Spleen (tissue), 11 donors: ENCODE measurements around the gene KCND3. TPM values are rescaled to one million over a fixed set of nuclear protein-coding genes. Genes with fewer than 3 reads are reported as not detected.

ENCODE experiments used
- DNase-seq: peaks from one replicate; pipeline ENCODE4 v3.0.0-alpha.2; 2020
- H3K27ac ChIP-seq, 8 donors: fragments of 200-600 bp; sonication (generic) in 7 of 8; 1 replicate in 4 of 8; 2 replicates in 4 of 8; pipeline versions ENCODE4 v1.5.0 to v1.8.0; 2016 to 2021; ENCODE audit warnings: inconsistent platforms in 4 of 8, mild to moderate bottlenecking in 4 of 8, moderate library complexity in 1 of 8
- H3K27me3 ChIP-seq, 7 donors: fragments of 200-600 bp; sonication (generic) in 6 of 7; replicated peaks in 1 of 7; 1 replicate in 4 of 7; 2 replicates in 3 of 7; pipeline versions ENCODE4 v1.5.0 to v1.8.0; 2016 to 2021; ENCODE audit warnings: inconsistent platforms in 3 of 7, mild to moderate bottlenecking in 1 of 7
- H3K36me3 ChIP-seq, 6 donors: fragments of 200-600 bp; sonication (generic) in 5 of 6; 1 replicate in 4 of 6; 2 replicates in 2 of 6; pipeline versions ENCODE4 v1.5.0 to v1.8.0; 2016 to 2021; ENCODE audit warnings: inconsistent platforms in 2 of 6
- H3K4me1 ChIP-seq, 6 donors: fragments of 200-600 bp; sonication (generic) in 5 of 6; 1 replicate in 3 of 6; 2 replicates in 3 of 6; pipeline versions ENCODE4 v1.5.0 to v1.8.0; 2016 to 2021; ENCODE audit warnings: inconsistent platforms in 3 of 6
- H3K4me3 ChIP-seq, 8 donors: fragments of 200-600 bp; sonication (generic) in 7 of 8; 1 replicate in 4 of 8; 2 replicates in 4 of 8; pipeline versions ENCODE4 v1.5.0 to v1.8.0; 2016 to 2021; ENCODE audit warnings: inconsistent platforms in 4 of 8, mild to moderate bottlenecking in 4 of 8, moderate library complexity in 2 of 8
- H3K9me3 ChIP-seq, 8 donors: fragments of 200-600 bp; sonication (generic) in 7 of 8; 1 replicate in 4 of 8; 2 replicates in 4 of 8; pipeline versions ENCODE4 v1.5.0 to v1.8.0; 2016 to 2021; ENCODE audit warnings: inconsistent platforms in 4 of 8
- CTCF ChIP-seq, 11 experiments: fragments of 200-600 bp in 7 of 11; fragments of 450-650 bp in 4 of 11; sonication (generic) in 4 of 11; IDR thresholded peaks in 8 of 11; conservative IDR thresholded peaks in 3 of 11; 1 replicate in 7 of 11; 2 replicates in 4 of 11; pipeline versions ENCODE4 v1.4.0 to v1.8.0; 2016 to 2021; ENCODE audit warnings: antibody characterized with exemption in 11 of 11, inconsistent platforms in 4 of 11, mild to moderate bottlenecking in 1 of 11
- POLR2A ChIP-seq, 3 donors: fragments of 450-650 bp; IDR thresholded peaks; one replicate each; pipeline ENCODE4 v1.5.1; 2017; ENCODE audit warnings: antibody characterized with exemption in 3 of 3, mild to moderate bottlenecking in 1 of 3
- POLR2AphosphoS5 ChIP-seq, 3 donors: sonication (generic); formaldehyde crosslinking; IDR thresholded peaks; one replicate each; pipeline ENCODE4 v1.5.1; 2017; ENCODE audit warnings: antibody characterized with exemption in 3 of 3
- WGBS, 5 donors: extraction: QIAGEN DNeasy Blood & Tissue Kit in 3 of 5; methylation state at CpG; one replicate each; pipeline versions ENCODE4 v1.1.5 to v1.1.7; 2013 to 2018; 5-methylcytosine and 5-hydroxymethylcytosine counted together
- intact Hi-C: fragments of 100-400 bp; cut with DNase I; formaldehyde crosslinking; loops from one replicate; pipeline ENCODE4 v1.15.0; 2023; ENCODE audit warnings: low total_unique reads
- polyA plus RNA-seq, 3 donors: library from polyadenylated mRNA; stranded (reverse); fragments of 200-250 nt; gene quantifications; one replicate each; pipeline ENCODE4 v1.2.1, GENCODE V29; 2013
- total RNA-seq, 7 donors: library from RNA; depleted of rRNA in 3 of 7; stranded (reverse); fragments of >200 nt in 3 of 7; fragmentation: NEBNext Ultra II Directional in 4 of 7; extraction: Animal tissue kit (Norgen Biotek cat#: 25700) in 4 of 7; gene quantifications; one replicate each; pipeline versions ENCODE4 v1.1.0 to v1.2.1, GENCODE V29; 2016 to 2021
- donor health status: healthy with polysubstance abuse.
- donor health status: DM: no; HTN: no; CAD: no; lungs with moderate emphysema.
- donor health status: DM: no; HTN: no; CAD: no.
- donor health status: Bipolar disorder and iron deficiency.
- donor health status: healthy.
- donor health status: DM: no; HTN: no; CAD: no.
- donor health status: DM: yes; HTN: yes; CAD: no.

The KCND3 gene
- total and polyA plus RNA-seq, 10 donors, result 0.67 to 14.2 (median 8.6) TPM

GRCh38 chr1:111731956-111732355, 257.5 kb downstream of the KCND3 start:
- H3K27me3 ChIP-seq, result peaks cover 0 to 7% (median 0%) of the 10 kb centered on the region in 7 donors
- no peaks in the 10 kb centered on the region for H3K9me3 ChIP-seq
- H3K36me3 ChIP-seq, result peaks cover 0 to 11% (median 3%) of the 10 kb centered on the region in 6 donors
- 71 to 79% (median 78%) methylated on average over 6 of the region's 6 CpGs for WGBS, 5 donors
- no peak for TF ChIP-seq CTCF (IDR thresholded peaks at IDR 0.05 in 8 of 11, conservative IDR thresholded peaks at IDR 0.05 in 3 of 11)
- TF ChIP-seq POLR2AphosphoS5 (IDR thresholded peaks at IDR 0.05), result no peak
- no peak for TF ChIP-seq POLR2A (IDR thresholded peaks at IDR 0.05)
- intact Hi-C loops, result no loop called here
- H3K27ac ChIP-seq, result peak overlapping the region in 1 of 8 donors; percentile 98
- H3K4me1 ChIP-seq, result peaks cover 5 to 63% (median 40%) of the 10 kb centered on the region in 6 donors
- no peak overlapping the region for H3K4me3 ChIP-seq
- no peak for DNase-seq

GRCh38 chr1:111730706-111731105, 258.8 kb downstream of the KCND3 start:
- no peak for TF ChIP-seq POLR2A (IDR thresholded peaks at IDR 0.05)
- no peak for TF ChIP-seq POLR2AphosphoS5 (IDR thresholded peaks at IDR 0.05)
- no peak for TF ChIP-seq CTCF (IDR thresholded peaks at IDR 0.05 in 8 of 11, conservative IDR thresholded peaks at IDR 0.05 in 3 of 11)
- H3K27me3 ChIP-seq, result no peaks in the 10 kb centered on the region
- peaks cover 0 to 21% (median 3%) of the 10 kb centered on the region in 6 donors for H3K36me3 ChIP-seq
- DNase-seq, result no peak
- no peaks in the 10 kb centered on the region for H3K9me3 ChIP-seq
- H3K27ac ChIP-seq, result no peak overlapping the region
- WGBS, 5 donors, result 85 to 97% (median 90%) methylated on average over 4 of the region's 4 CpGs
- intact Hi-C loops, result no loop called here
- H3K4me1 ChIP-seq, result peaks cover 5 to 51% (median 34%) of the 10 kb centered on the region in 6 donors
- no peak overlapping the region for H3K4me3 ChIP-seq

GRCh38 chr1:111729946-111730681, 259.4 kb downstream of the KCND3 start:
- TF ChIP-seq CTCF (IDR thresholded peaks at IDR 0.05 in 8 of 11, conservative IDR thresholded peaks at IDR 0.05 in 3 of 11) (no peak), POLR2A (IDR thresholded peaks at IDR 0.05) (no peak), POLR2AphosphoS5 (IDR thresholded peaks at IDR 0.05) (no peak)
- Histone ChIP-seq H3K9me3 (no peaks in the 10 kb centered on the region), H3K27me3 (no peaks in the 10 kb centered on the region), H3K27ac (peak overlapping the region in 2 of 8 donors; percentile 18 to 32), H3K36me3 (peaks cover 0 to 21% (median 3%) of the 10 kb centered on the region in 6 donors), H3K4me3 (no peak overlapping the region), H3K4me1 (peaks cover 5 to 46% (median 31%) of the 10 kb centered on the region in 6 donors)
- 74 to 93% (median 84%) methylated on average over 6 to 7 of the region's 7 CpGs for WGBS, 5 donors
- intact Hi-C loops, result no loop called here
- no peak for DNase-seq

GRCh38 chr1:111729271-111729921, 260.1 kb downstream of the KCND3 start:
- Histone ChIP-seq H3K4me3 (no peak overlapping the region), H3K27ac (peak overlapping the region in 1 of 8 donors; percentile 18), H3K36me3 (peaks cover 0 to 21% (median 3%) of the 10 kb centered on the region in 6 donors), H3K9me3 (no peaks in the 10 kb centered on the region), H3K4me1 (peaks cover 2 to 46% (median 24%) of the 10 kb centered on the region in 6 donors), H3K27me3 (no peaks in the 10 kb centered on the region)
- 77 to 81% (median 77%) methylated on average over 5 to 8 of the region's 8 CpGs for WGBS, 5 donors
- TF ChIP-seq CTCF (IDR thresholded peaks at IDR 0.05 in 8 of 11, conservative IDR thresholded peaks at IDR 0.05 in 3 of 11) (no peak), POLR2AphosphoS5 (IDR thresholded peaks at IDR 0.05) (no peak)
- intact Hi-C loops, result no loop called here
- DNase-seq, result no peak
